Measurements from ENCODE around the gene MRPS7. TPM values are rescaled to one million over a fixed set of nuclear protein-coding genes. Genes with fewer than 3 reads are reported as not detected.

Gene MRPS7
- total RNA-seq, 2 experiments from 2014 or later, result 34.0 to 36.1 TPM

DNA sequence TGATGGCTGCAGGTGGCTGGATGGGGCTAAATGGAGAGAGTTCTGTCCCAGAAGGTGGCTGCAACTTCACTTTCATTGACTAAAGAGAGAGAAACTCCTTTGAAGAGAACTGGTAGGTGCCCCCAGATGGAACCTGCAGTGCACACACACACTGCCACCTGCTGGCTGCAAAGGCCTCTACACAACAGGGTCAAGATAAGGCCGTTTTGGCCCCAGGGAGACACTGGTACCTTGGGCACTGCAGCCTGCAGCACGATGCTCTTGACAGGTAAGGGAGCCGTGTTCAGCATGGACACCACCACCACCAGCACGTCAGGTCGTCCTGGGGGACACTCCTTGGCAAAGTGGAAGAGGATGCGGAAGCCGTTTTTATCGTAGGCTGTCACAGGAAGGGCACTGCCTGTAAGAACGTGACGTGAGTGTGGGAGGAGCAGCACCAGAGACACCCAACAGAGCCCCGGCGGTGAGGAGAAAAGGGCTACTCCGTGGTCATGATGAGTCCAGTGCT lies 22.9 kb upstream of the MRPS7 start:
- peak overlapping the region; percentile 78 for H3K27ac Mint-ChIP-seq
- peaks cover 27% of the 10 kb centered on the region for H3K36me3 Mint-ChIP-seq
- no peaks in the 10 kb centered on the region for H3K9me3 Mint-ChIP-seq
- peak; percentile 76 for ATAC-seq (ENCODE audit: low read depth)
- peaks cover 12% of the 10 kb centered on the region for H3K4me1 Mint-ChIP-seq
- H3K4me3 Mint-ChIP-seq, result no peak overlapping the region
- POLR2A ChIA-PET, result interaction anchor here (2.5 kb wide), 1 partner anchor 22 kb away, joined by 9 read pairs; the partner anchor contains the start of genes GGA3 and MRPS7
- DNase-seq, result peak; percentile 66
- H3K27me3 Mint-ChIP-seq, result no peaks in the 10 kb centered on the region

DNA sequence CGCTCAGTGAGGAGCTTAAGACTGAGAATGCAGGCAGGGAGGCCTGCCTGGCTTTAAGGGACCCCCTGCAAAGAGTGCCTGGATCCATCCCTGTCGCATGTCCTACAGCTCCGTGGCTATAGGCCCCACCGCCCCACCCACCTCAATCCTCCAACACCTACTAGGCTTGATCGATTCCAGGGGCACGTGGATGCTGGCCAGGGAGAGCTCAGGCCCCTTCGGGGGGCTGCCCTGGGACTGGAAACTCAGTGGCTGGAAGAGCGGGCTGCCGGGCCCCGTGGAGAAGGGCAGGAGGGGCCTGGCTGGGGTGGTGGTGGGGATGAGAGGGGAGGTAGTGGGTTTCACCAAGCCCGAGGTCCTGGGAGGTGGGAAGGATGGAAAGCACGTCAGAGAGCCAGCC lies 22.5 kb upstream of the MRPS7 start:
- no peaks in the 10 kb centered on the region for H3K27me3 Mint-ChIP-seq
- no peaks in the 10 kb centered on the region for H3K9me3 Mint-ChIP-seq
- ATAC-seq (ENCODE audit: low read depth) (no peak), DNase-seq (no peak)
- H3K4me3 Mint-ChIP-seq, result no peak overlapping the region
- H3K36me3 Mint-ChIP-seq, result peaks cover 27% of the 10 kb centered on the region
- H3K27ac Mint-ChIP-seq, result no peak overlapping the region
- POLR2A ChIA-PET, result interaction anchor here (1.6 to 2.5 kb wide), 2 partner anchors 11 to 22 kb away, joined by 7 to 9 read pairs; partner anchors contain the start of genes GGA3 and MRPS7
- H3K4me1 Mint-ChIP-seq, result peaks cover 16% of the 10 kb centered on the region

GRCh38 chr17:75239778-75240393 lies 21.8 kb upstream of the MRPS7 start:
- POLR2A ChIA-PET, result interaction anchor here (1.6 to 2.5 kb wide), 3 partner anchors 10 to 32 kb away, joined by 7 to 11 read pairs (median 9); partner anchors contain the start of genes GGA3, MIF4GD and MRPS7
- no peaks in the 10 kb centered on the region for H3K27me3 Mint-ChIP-seq
- H3K27ac Mint-ChIP-seq, result peak overlapping the region; percentile 61
- H3K4me1 Mint-ChIP-seq, result peaks cover 20% of the 10 kb centered on the region
- no peak for DNase-seq
- H3K9me3 Mint-ChIP-seq, result no peaks in the 10 kb centered on the region
- H3K36me3 Mint-ChIP-seq, result peaks cover 24% of the 10 kb centered on the region
- no peak for ATAC-seq (ENCODE audit: low read depth)
- no peak overlapping the region for H3K4me3 Mint-ChIP-seq

DNA sequence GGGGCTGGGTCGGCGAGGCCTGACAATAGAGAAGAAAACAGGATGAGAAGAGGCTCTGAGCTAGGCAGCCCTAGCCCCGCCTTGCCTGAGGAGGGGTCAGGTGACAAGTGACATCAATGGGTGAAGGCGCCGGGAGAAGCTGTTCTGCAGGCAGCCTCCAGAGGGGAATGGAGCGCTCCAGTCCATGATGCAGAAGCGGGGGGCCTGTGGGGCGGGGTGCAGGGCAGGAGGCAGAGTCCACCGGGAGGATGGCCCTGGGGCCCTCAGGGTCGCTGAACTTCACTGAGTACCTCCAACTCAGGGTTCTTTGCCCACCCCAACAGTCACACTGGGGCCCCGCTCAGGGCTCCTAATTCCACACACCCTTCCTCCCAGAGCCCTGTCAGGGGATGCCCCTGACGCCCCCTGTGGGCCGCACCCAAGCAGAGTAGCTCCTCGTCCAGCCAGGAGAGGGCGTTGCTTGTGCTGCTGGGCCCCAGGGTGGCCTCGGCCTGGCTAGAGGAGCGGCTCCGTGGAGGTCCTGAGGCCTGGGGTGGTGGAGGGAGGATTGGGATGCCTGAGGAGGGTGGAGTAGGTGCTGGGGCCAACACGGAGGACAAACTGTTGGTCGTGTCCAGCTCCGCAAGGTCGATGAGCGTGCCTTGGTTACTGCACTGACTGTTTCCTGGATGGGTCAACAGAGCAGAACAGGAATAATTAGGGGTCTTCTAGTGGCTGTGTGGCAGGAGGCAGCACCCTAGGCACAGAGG lies 21.1 kb upstream of the MRPS7 start:
- Mint-ChIP-seq H3K4me3 (no peak overlapping the region), H3K36me3 (peaks cover 24% of the 10 kb centered on the region), H3K4me1 (peaks cover 20% of the 10 kb centered on the region), H3K27ac (peak overlapping the region; percentile 61), H3K9me3 (no peaks in the 10 kb centered on the region), H3K27me3 (no peaks in the 10 kb centered on the region)
- peak; percentile 51 for DNase-seq
- POLR2A ChIA-PET, result interaction anchor here (1.6 to 2.5 kb wide), 3 partner anchors 9 to 31 kb away, joined by 7 to 11 read pairs (median 9); partner anchors contain the start of genes GGA3, MIF4GD and MRPS7
- peak; percentile 32 for ATAC-seq (ENCODE audit: low read depth)

- ATAC-seq (ENCODE audit: low read depth) (no peak), DNase-seq (no peak)
- Mint-ChIP-seq H3K9me3 (no peaks in the 10 kb centered on the region), H3K27ac (no peak overlapping the region), H3K27me3 (no peaks in the 10 kb centered on the region), H3K4me1 (peaks cover 20% of the 10 kb centered on the region), H3K36me3 (peaks cover 23% of the 10 kb centered on the region), H3K4me3 (no peak overlapping the region)
- POLR2A ChIA-PET, result interaction anchor here (0.5 to 2.5 kb wide), 3 partner anchors 20 to 30 kb away, joined by 3 to 11 read pairs (median 9); partner anchors contain the start of genes GGA3, MIF4GD and MRPS7
These were observed 20.6 kb upstream of the MRPS7 start for GRCh38 chr17:75241143-75241430.

GRCh38 chr17:75241502-75241901 lies 20.2 kb upstream of the MRPS7 start:
- Mint-ChIP-seq H3K27ac (no peak overlapping the region), H3K36me3 (peaks cover 19% of the 10 kb centered on the region), H3K9me3 (no peaks in the 10 kb centered on the region), H3K4me3 (no peak overlapping the region), H3K27me3 (no peaks in the 10 kb centered on the region), H3K4me1 (peaks cover 20% of the 10 kb centered on the region)
- DNase-seq (no peak), ATAC-seq (ENCODE audit: low read depth) (no peak)
- POLR2A ChIA-PET, result interaction anchor here (0.5 to 2.5 kb wide), 3 partner anchors 20 to 41 kb away, joined by 3 to 9 read pairs (median 3); partner anchors contain the start of genes GGA3 and MRPS7

DNA sequence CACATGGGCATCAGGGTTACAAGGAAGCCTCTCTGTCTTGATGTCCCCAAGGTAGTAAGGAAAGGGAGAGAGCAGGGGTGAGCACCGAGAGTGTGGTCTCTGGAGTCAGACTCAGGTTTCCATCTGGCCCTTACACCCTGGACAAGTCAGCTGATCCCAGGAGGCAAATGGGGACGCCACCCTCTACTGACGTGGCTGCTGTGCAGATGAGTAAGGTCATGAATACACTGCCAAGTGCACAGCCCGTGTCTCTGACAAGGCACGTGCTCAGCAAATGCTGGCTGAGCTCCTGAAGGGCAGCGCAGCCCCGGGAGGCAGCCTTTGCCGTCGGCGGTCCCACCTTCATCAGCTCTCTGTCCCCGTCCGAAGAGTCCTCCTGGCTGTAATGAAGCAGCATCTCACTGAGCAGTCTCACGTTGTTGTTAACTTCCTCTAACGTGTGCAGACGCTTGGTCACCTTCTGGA lies 19.7 kb upstream of the MRPS7 start:
- peaks cover 20% of the 10 kb centered on the region for H3K4me1 Mint-ChIP-seq
- no peak overlapping the region for H3K4me3 Mint-ChIP-seq

GRCh38 chr17:75242461-75243042 lies 19.1 kb upstream of the MRPS7 start:
- DNase-seq (no peak), ATAC-seq (ENCODE audit: low read depth) (no peak)
- POLR2A ChIA-PET, result interaction anchor here (0.8 to 1.3 kb wide), 4 partner anchors 17 to 47 kb away, joined by 3 read pairs; partner anchors contain the start of genes MIF4GD and SLC25A19
- Mint-ChIP-seq H3K4me1 (peaks cover 20% of the 10 kb centered on the region), H3K9me3 (no peaks in the 10 kb centered on the region), H3K36me3 (peaks cover 22% of the 10 kb centered on the region), H3K4me3 (peak overlapping the region; percentile 4), H3K27me3 (no peaks in the 10 kb centered on the region), H3K27ac (peak overlapping the region; percentile 48)

More for the DNA sequence above, 19.7 kb upstream of the MRPS7 start:
- POLR2A ChIA-PET, result interaction anchor here (0.9 to 1.3 kb wide), 3 partner anchors 18 to 47 kb away, joined by 3 read pairs; partner anchors contain the start of gene SLC25A19
- ATAC-seq (ENCODE audit: low read depth), result no peak
- peak overlapping the region; percentile 48 for H3K27ac Mint-ChIP-seq
- H3K36me3 Mint-ChIP-seq, result peaks cover 24% of the 10 kb centered on the region
- no peaks in the 10 kb centered on the region for H3K27me3 Mint-ChIP-seq
- no peaks in the 10 kb centered on the region for H3K9me3 Mint-ChIP-seq
- DNase-seq, result no peak

DNA sequence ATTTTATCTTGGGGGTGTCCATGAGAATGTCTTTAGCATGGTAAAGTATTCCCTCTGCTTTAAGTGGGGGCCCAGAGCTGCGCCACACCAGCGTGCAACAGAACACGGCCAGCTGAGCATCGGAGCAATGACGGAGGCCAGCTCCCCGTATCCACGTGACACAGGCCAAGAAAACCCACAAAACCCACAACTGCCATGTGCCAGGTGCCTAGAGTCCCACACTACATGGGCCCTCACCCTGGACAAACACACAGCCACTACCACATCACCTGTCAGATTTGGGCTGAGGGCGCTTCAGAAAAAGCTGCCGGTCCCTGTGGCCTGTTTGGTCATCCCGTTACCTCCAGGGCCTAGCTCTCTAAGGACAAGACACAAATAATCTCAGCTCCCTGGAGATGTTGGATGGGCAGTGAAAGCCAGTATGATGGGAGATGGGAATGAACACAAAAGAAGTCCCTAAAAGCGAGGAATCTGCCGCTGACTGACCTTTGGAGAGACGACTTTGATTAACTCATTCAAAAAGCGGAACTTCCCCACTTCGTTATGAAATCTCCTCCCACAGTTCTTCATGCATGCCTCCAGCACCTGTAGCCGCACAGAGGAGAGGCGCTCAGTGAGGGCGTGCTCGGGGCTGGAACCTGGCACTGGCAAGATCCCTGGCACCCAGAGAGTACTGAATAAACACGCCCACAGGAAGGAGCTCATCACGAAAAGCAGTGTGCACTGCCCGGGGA lies 17.4 kb upstream of the MRPS7 start:
- POLR2A ChIA-PET, result interaction anchor here (0.6 to 1.2 kb wide), 3 partner anchors 14 to 26 kb away, joined by 3 to 4 read pairs (median 3); no protein-coding TSS in a partner anchor
- H3K4me3 Mint-ChIP-seq, result no peak overlapping the region
- no peaks in the 10 kb centered on the region for H3K27me3 Mint-ChIP-seq
- no peak for DNase-seq
- peaks cover 17% of the 10 kb centered on the region for H3K36me3 Mint-ChIP-seq
- H3K27ac Mint-ChIP-seq, result peak overlapping the region; percentile 28
- no peaks in the 10 kb centered on the region for H3K9me3 Mint-ChIP-seq
- ATAC-seq (ENCODE audit: low read depth), result no peak
- H3K4me1 Mint-ChIP-seq, result peaks cover 16% of the 10 kb centered on the region

- peaks cover 17% of the 10 kb centered on the region for H3K36me3 Mint-ChIP-seq
- peaks cover 23% of the 10 kb centered on the region for H3K4me1 Mint-ChIP-seq
- no peaks in the 10 kb centered on the region for H3K9me3 Mint-ChIP-seq
- no peak overlapping the region for H3K27ac Mint-ChIP-seq
- POLR2A ChIA-PET, result interaction anchor here (0.6 to 1.2 kb wide), 2 partner anchors 15 to 25 kb away, joined by 3 to 4 read pairs; no protein-coding TSS in a partner anchor
- no peaks in the 10 kb centered on the region for H3K27me3 Mint-ChIP-seq
- H3K4me3 Mint-ChIP-seq, result no peak overlapping the region
- DNase-seq (no peak), ATAC-seq (ENCODE audit: low read depth) (no peak)
These were observed 16.7 kb upstream of the MRPS7 start for GRCh38 chr17:75245011-75245410.

DNA sequence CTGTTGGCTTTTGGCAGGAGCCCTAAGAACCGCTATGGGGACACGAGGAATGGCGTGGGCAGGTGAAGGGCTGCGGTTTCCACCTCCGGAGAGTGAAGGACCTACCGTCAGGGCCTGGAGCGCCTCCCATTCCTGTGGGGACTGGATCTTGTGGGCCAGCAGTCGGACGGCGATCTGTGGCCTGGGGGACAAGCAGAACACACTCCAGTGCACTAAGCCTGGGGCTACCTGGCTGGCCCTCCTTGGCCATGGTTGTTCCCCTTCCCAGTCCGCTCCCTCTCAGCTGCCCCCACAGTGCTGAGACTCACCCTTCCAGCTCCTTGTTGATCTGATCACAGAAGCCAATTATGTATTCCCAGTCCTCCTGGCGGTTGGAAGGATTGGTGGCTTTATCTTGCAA lies 15.3 kb upstream of the MRPS7 start:
- H3K27me3 Mint-ChIP-seq, result no peaks in the 10 kb centered on the region
- no peaks in the 10 kb centered on the region for H3K9me3 Mint-ChIP-seq
- POLR2A ChIA-PET, result interaction anchor here (5.5 kb wide), 1 partner anchor 15 kb away, joined by 51 read pairs; the partner anchor contains the start of genes GGA3 and MRPS7
- H3K4me1 Mint-ChIP-seq, result peaks cover 30% of the 10 kb centered on the region
- no peak overlapping the region for H3K4me3 Mint-ChIP-seq
- ATAC-seq (ENCODE audit: low read depth), result no peak
- H3K36me3 Mint-ChIP-seq, result peaks cover 17% of the 10 kb centered on the region
- H3K27ac Mint-ChIP-seq, result no peak overlapping the region
- no peak for DNase-seq

DNA sequence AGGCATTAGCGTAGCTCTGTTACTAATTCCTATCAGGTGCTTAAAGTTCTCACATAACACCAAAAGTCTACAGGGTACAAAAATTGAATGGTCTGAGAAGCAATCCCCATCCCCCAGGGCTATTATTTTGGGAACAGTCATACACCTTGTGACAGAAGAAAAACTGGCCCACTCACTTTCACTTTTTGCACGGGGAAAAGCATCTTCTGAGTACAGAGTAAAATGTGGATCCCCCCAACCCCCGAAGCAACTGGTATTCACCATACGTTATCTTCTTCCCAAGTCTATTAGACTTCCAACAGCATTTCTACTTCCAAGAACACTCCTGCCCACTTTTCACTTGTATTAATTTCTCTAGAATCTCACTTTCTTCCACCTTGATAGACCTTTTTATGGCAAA lies 12.1 kb upstream of the MRPS7 start:
- ATAC-seq (ENCODE audit: low read depth) (no peak), DNase-seq (no peak)
- peaks cover 24% of the 10 kb centered on the region for H3K4me1 Mint-ChIP-seq
- no peaks in the 10 kb centered on the region for H3K27me3 Mint-ChIP-seq
- peak overlapping the region; percentile 78 for H3K4me3 Mint-ChIP-seq
- POLR2A ChIA-PET, result interaction anchor here (1.0 to 5.5 kb wide), 7 partner anchors 10 to 530 kb away, joined by 3 to 51 read pairs (median 6); partner anchors contain the start of genes GGA3, GRB2, MIF4GD and MRPS7
- peak overlapping the region; percentile 92 for H3K27ac Mint-ChIP-seq
- H3K9me3 Mint-ChIP-seq, result no peaks in the 10 kb centered on the region
- peaks cover 5% of the 10 kb centered on the region for H3K36me3 Mint-ChIP-seq
